ENCODE results near the gene MED25.

Gene MED25

GRCh38 chr19:49793561-49793840 lies 24.6 kb upstream of the MED25 start:
- Histone ChIP-seq H3K9me3 (ENCODE audit: insufficient read depth, low read length) (no peaks in the 10 kb centered on the region), H3K36me3 (ENCODE audit: low read length) (no peaks in the 10 kb centered on the region)

GRCh38 chr19:49795615-49796014 lies 22.5 kb upstream of the MED25 start:
- H3K27ac ChIP-seq (ENCODE audit: low read depth, low read length) = no peak overlapping the region
- no peaks in the 10 kb centered on the region for H3K36me3 ChIP-seq (ENCODE audit: low read length)
- TF ChIP-seq EZH2phosphoT487 (conservative IDR thresholded peaks at IDR 0.05; ENCODE audit: low read length) (no peak), CTCF (IDR thresholded peaks at IDR 0.05; ENCODE audit: insufficient read depth, low read length, poor library complexity, severe bottlenecking) (no peak)

More at GRCh38 chr19:49793561-49793840, 24.6 kb upstream of the MED25 start:
- no peak overlapping the region for H2AFZ ChIP-seq (ENCODE audit: low read depth, low read length, severe bottlenecking)
- no peaks in the 10 kb centered on the region for H4K20me1 ChIP-seq (ENCODE audit: low read depth, low read length)
- H3K4me2 ChIP-seq (ENCODE audit: low read depth, low read length, poor library complexity, severe bottlenecking) = no peak overlapping the region
- H3K4me3 ChIP-seq (ENCODE audit: insufficient read depth, low read length, poor library complexity, severe bottlenecking) = no peak overlapping the region
- no peaks in the 10 kb centered on the region for H3K79me2 ChIP-seq (ENCODE audit: insufficient read depth, low read length)
- no peak overlapping the region for H3K27ac ChIP-seq (ENCODE audit: low read depth, low read length)
- no peak overlapping the region for H3K9ac ChIP-seq (ENCODE audit: low read length)
- no peaks in the 10 kb centered on the region for H3K9me2 ChIP-seq (replicated peaks; ENCODE audit: insufficient read depth, low read length)
- TF ChIP-seq EZH2phosphoT487 (conservative IDR thresholded peaks at IDR 0.05; ENCODE audit: low read length) (no peak), CTCF (IDR thresholded peaks at IDR 0.05; ENCODE audit: insufficient read depth, low read length, poor library complexity, severe bottlenecking) (no peak)
- no peaks in the 10 kb centered on the region for H3K27me3 ChIP-seq (ENCODE audit: low read length)
- H3F3A ChIP-seq (ENCODE audit: insufficient read depth) = no peaks in the 10 kb centered on the region

GRCh38 chr19:49798574-49798973 lies 19.5 kb upstream of the MED25 start:
- Histone ChIP-seq H4K20me1 (ENCODE audit: low read depth, low read length) (no peaks in the 10 kb centered on the region), H3K4me2 (ENCODE audit: low read depth, low read length, poor library complexity, severe bottlenecking) (no peak overlapping the region), H3K27ac (ENCODE audit: low read depth, low read length) (no peak overlapping the region), H3K9me2 (replicated peaks; ENCODE audit: insufficient read depth, low read length) (no peaks in the 10 kb centered on the region), H3K9me3 (ENCODE audit: insufficient read depth, low read length) (no peaks in the 10 kb centered on the region), H3K9ac (ENCODE audit: low read length) (no peak overlapping the region), H3K4me3 (ENCODE audit: insufficient read depth, low read length, poor library complexity, severe bottlenecking) (no peak overlapping the region), H2AFZ (ENCODE audit: low read depth, low read length, severe bottlenecking) (no peak overlapping the region), H3K79me2 (ENCODE audit: insufficient read depth, low read length) (no peaks in the 10 kb centered on the region), H3K36me3 (ENCODE audit: low read length) (no peaks in the 10 kb centered on the region), H3K27me3 (ENCODE audit: low read length) (no peaks in the 10 kb centered on the region), H3F3A (ENCODE audit: insufficient read depth) (no peaks in the 10 kb centered on the region)
- TF ChIP-seq EZH2phosphoT487 (conservative IDR thresholded peaks at IDR 0.05; ENCODE audit: low read length) (no peak), CTCF (IDR thresholded peaks at IDR 0.05; ENCODE audit: insufficient read depth, low read length, poor library complexity, severe bottlenecking) (no peak)

More at GRCh38 chr19:49795615-49796014, 22.5 kb upstream of the MED25 start:
- no peaks in the 10 kb centered on the region for H3K9me3 ChIP-seq (ENCODE audit: insufficient read depth, low read length)
- no peak overlapping the region for H3K4me3 ChIP-seq (ENCODE audit: insufficient read depth, low read length, poor library complexity, severe bottlenecking)
- no peaks in the 10 kb centered on the region for H3K79me2 ChIP-seq (ENCODE audit: insufficient read depth, low read length)
- H4K20me1 ChIP-seq (ENCODE audit: low read depth, low read length) = no peaks in the 10 kb centered on the region
- no peak overlapping the region for H3K4me2 ChIP-seq (ENCODE audit: low read depth, low read length, poor library complexity, severe bottlenecking)
- H3K9ac ChIP-seq (ENCODE audit: low read length) = no peak overlapping the region
- no peaks in the 10 kb centered on the region for H3F3A ChIP-seq (ENCODE audit: insufficient read depth)
- no peak overlapping the region for H2AFZ ChIP-seq (ENCODE audit: low read depth, low read length, severe bottlenecking)
- H3K9me2 ChIP-seq (replicated peaks; ENCODE audit: insufficient read depth, low read length) = no peaks in the 10 kb centered on the region
- H3K27me3 ChIP-seq (ENCODE audit: low read length) = no peaks in the 10 kb centered on the region
